ENCODE measurements around the gene TRAF3. TPM values are rescaled to one million over a fixed set of nuclear protein-coding genes. Genes with fewer than 3 reads are reported as not detected.

TRAF3 gene
- total and polyA plus RNA-seq, 4 donors: 2.1 to 12.0 (median 5.2) TPM

GRCh38 chr14:102805371-102805891 is 28.2 kb downstream of the TRAF3 start:
- no peaks in the 10 kb centered on the region for H3K9me3 ChIP-seq (ENCODE audit: control insufficient read depth in 4 of 4, low read length in 3 of 4)
- no peak overlapping the region for H3K9ac ChIP-seq (ENCODE audit: low read depth in 1 of 2, low read length in 2 of 2)
- DNase-seq (ENCODE audit: low spot score): no peak
- no peak overlapping the region for H3K27ac ChIP-seq (ENCODE audit: low read depth in 1 of 2, low read length in 2 of 2)
- 90% methylated on average over 9 of the region's 9 CpGs for WGBS
- TF ChIP-seq MAX (IDR thresholded peaks at IDR 0.05) (no peak), HNF4G (IDR thresholded peaks at IDR 0.05) (no peak), CTCF (IDR thresholded peaks at IDR 0.05; ENCODE audit: low read depth, low read length, missing input control) (no peak), REST (IDR thresholded peaks at IDR 0.05) (no peak), SP1 (IDR thresholded peaks at IDR 0.05) (no peak), RXRA (IDR thresholded peaks at IDR 0.05) (no peak), YY1 (IDR thresholded peaks at IDR 0.05) (no peak), JUND (IDR thresholded peaks at IDR 0.05) (no peak), TAF1 (conservative IDR thresholded peaks at IDR 0.05) (no peak), EGR1 (IDR thresholded peaks at IDR 0.05; ENCODE audit: low read depth in 2 of 2) (no peak)
- H3K4me3 ChIP-seq (ENCODE audit: low read depth in 1 of 3, low read length in 3 of 3): no peak overlapping the region
- H3K27me3 ChIP-seq (ENCODE audit: control insufficient read depth in 4 of 4, insufficient read depth in 4 of 4, low read length in 3 of 4): no peaks in the 10 kb centered on the region
- H3K36me3 ChIP-seq (ENCODE audit: control insufficient read depth in 4 of 4, insufficient read depth in 3 of 4, low read depth in 1 of 4, low read length in 3 of 4): peaks cover 0 to 2% (median 0%) of the 10 kb centered on the region in 4 donors
- H3K4me1 ChIP-seq (ENCODE audit: control insufficient read depth in 4 of 4, insufficient read depth in 4 of 4, low read length in 3 of 4): no peaks in the 10 kb centered on the region

GRCh38 chr14:102805941-102806340 is 28.7 kb downstream of the TRAF3 start:
- Histone ChIP-seq H3K4me1 (ENCODE audit: control insufficient read depth in 4 of 4, insufficient read depth in 4 of 4, low read length in 3 of 4) (no peaks in the 10 kb centered on the region), H3K9me3 (ENCODE audit: control insufficient read depth in 4 of 4, low read length in 3 of 4) (no peaks in the 10 kb centered on the region)

More at GRCh38 chr14:102805941-102806340, 28.7 kb downstream of the TRAF3 start:
- 94% methylated on average over 5 of the region's 5 CpGs for WGBS
- Histone ChIP-seq H3K9ac (ENCODE audit: low read depth in 1 of 2, low read length in 2 of 2) (no peak overlapping the region), H3K27ac (ENCODE audit: low read depth in 1 of 2, low read length in 2 of 2) (no peak overlapping the region), H3K4me3 (ENCODE audit: low read depth in 1 of 3, low read length in 3 of 3) (no peak overlapping the region), H3K27me3 (ENCODE audit: control insufficient read depth in 4 of 4, insufficient read depth in 4 of 4, low read length in 3 of 4) (no peaks in the 10 kb centered on the region), H3K36me3 (ENCODE audit: control insufficient read depth in 4 of 4, insufficient read depth in 3 of 4, low read depth in 1 of 4, low read length in 3 of 4) (peaks cover 0 to 2% (median 0%) of the 10 kb centered on the region in 4 donors)
- no peak for TF ChIP-seq FOXA1 (IDR thresholded peaks at IDR 0.05)
- no peak for TF ChIP-seq NR2F2 (IDR thresholded peaks at IDR 0.05)
- TF ChIP-seq FOXA2 (IDR thresholded peaks at IDR 0.05): no peak
- TF ChIP-seq RXRA (IDR thresholded peaks at IDR 0.05): no peak
- TF ChIP-seq HNF4G (IDR thresholded peaks at IDR 0.05): no peak
- no peak for TF ChIP-seq RAD21 (IDR thresholded peaks at IDR 0.05)
- no peak for TF ChIP-seq SP1 (IDR thresholded peaks at IDR 0.05)
- no peak for TF ChIP-seq MAX (IDR thresholded peaks at IDR 0.05)
- no peak for TF ChIP-seq CTCF (IDR thresholded peaks at IDR 0.05; ENCODE audit: low read depth, low read length, missing input control)
- no peak for TF ChIP-seq ZBTB33 (IDR thresholded peaks at IDR 0.05)
- TF ChIP-seq YY1 (IDR thresholded peaks at IDR 0.05): no peak
- TF ChIP-seq EGR1 (IDR thresholded peaks at IDR 0.05; ENCODE audit: low read depth in 2 of 2): no peak
- TF ChIP-seq HNF4A (conservative IDR thresholded peaks at IDR 0.05): no peak
- no peak for TF ChIP-seq TAF1 (conservative IDR thresholded peaks at IDR 0.05)
- no peak for TF ChIP-seq REST (IDR thresholded peaks at IDR 0.05)
- no peak for TF ChIP-seq JUND (IDR thresholded peaks at IDR 0.05)
- no peak for TF ChIP-seq ATF3 (IDR thresholded peaks at IDR 0.05)
- no peak for DNase-seq (ENCODE audit: low spot score)

Measured in liver (tissue), 9 donors.